ENCODE data around the gene KNCN.

KNCN gene

GRCh38 chr1:46513536-46513935 lies 37.9 kb downstream of the KNCN start:
- Histone ChIP-seq H3K4me1 (ENCODE audit: control insufficient read depth, low read length) (no peaks in the 10 kb centered on the region), H3K4me2 (ENCODE audit: low read length) (no peak overlapping the region), H4K20me1 (ENCODE audit: control insufficient read depth, insufficient read depth, low read depth, low read length) (no peaks in the 10 kb centered on the region; the same call in 1 of the 2 replicates), H3K27ac (ENCODE audit: low read depth, low read length) (no peak overlapping the region), H3K79me2 (ENCODE audit: control insufficient read depth, low read length) (no peaks in the 10 kb centered on the region), H3K27me3 (ENCODE audit: control insufficient read depth, low read length) (peaks cover 22% of the 10 kb centered on the region; the same call in 1 of the 2 replicates), H3F3A (ENCODE audit: control insufficient read depth, insufficient read depth) (no peaks in the 10 kb centered on the region), H3K9me3 (ENCODE audit: control insufficient read depth, insufficient read depth, low read length) (no peaks in the 10 kb centered on the region), H3K36me3 (ENCODE audit: control insufficient read depth, low read length) (no peaks in the 10 kb centered on the region), H3K4me3 (ENCODE audit: low read length) (no peak overlapping the region), H3K9me2 (replicated peaks; ENCODE audit: control insufficient read depth, low read length) (no peaks in the 10 kb centered on the region)
- no peak for TF ChIP-seq CTCF (IDR thresholded peaks at IDR 0.05; ENCODE audit: low read depth, low read length, poor library complexity, severe bottlenecking)
- TF ChIP-seq EZH2phosphoT487 (IDR thresholded peaks at IDR 0.05; ENCODE audit: borderline replicate concordance, low read length): no peak

GRCh38 chr1:46512792-46513190 lies 38.7 kb downstream of the KNCN start:
- Histone ChIP-seq H3K36me3 (ENCODE audit: control insufficient read depth, low read length) (no peaks in the 10 kb centered on the region), H3K27ac (ENCODE audit: low read depth, low read length) (no peak overlapping the region), H3K27me3 (ENCODE audit: control insufficient read depth, low read length) (peaks cover 19% of the 10 kb centered on the region; the same call in 1 of the 2 replicates)

GRCh38 chr1:46512135-46512791 lies 39.2 kb downstream of the KNCN start:
- Histone ChIP-seq H3K9me3 (ENCODE audit: control insufficient read depth, insufficient read depth, low read length) (no peaks in the 10 kb centered on the region), H3K79me2 (ENCODE audit: control insufficient read depth, low read length) (no peaks in the 10 kb centered on the region), H3K27me3 (ENCODE audit: control insufficient read depth, low read length) (peaks cover 19% of the 10 kb centered on the region; the same call in 1 of the 2 replicates), H3K4me3 (ENCODE audit: low read length) (no peak overlapping the region), H3K27ac (ENCODE audit: low read depth, low read length) (no peak overlapping the region), H3F3A (ENCODE audit: control insufficient read depth, insufficient read depth) (no peaks in the 10 kb centered on the region), H3K4me2 (ENCODE audit: low read length) (no peak overlapping the region), H3K9me2 (replicated peaks; ENCODE audit: control insufficient read depth, low read length) (no peaks in the 10 kb centered on the region), H3K36me3 (ENCODE audit: control insufficient read depth, low read length) (no peaks in the 10 kb centered on the region), H3K4me1 (ENCODE audit: control insufficient read depth, low read length) (no peaks in the 10 kb centered on the region), H4K20me1 (ENCODE audit: control insufficient read depth, insufficient read depth, low read depth, low read length) (no peaks in the 10 kb centered on the region; the same call in 1 of the 2 replicates)
- TF ChIP-seq EZH2phosphoT487 (IDR thresholded peaks at IDR 0.05; ENCODE audit: borderline replicate concordance, low read length) (no peak), CTCF (IDR thresholded peaks at IDR 0.05; ENCODE audit: low read depth, low read length, poor library complexity, severe bottlenecking) (no peak)

More at GRCh38 chr1:46512792-46513190, 38.7 kb downstream of the KNCN start:
- Histone ChIP-seq H3K4me3 (ENCODE audit: low read length) (no peak overlapping the region), H4K20me1 (ENCODE audit: control insufficient read depth, insufficient read depth, low read depth, low read length) (no peaks in the 10 kb centered on the region; the same call in 1 of the 2 replicates), H3F3A (ENCODE audit: control insufficient read depth, insufficient read depth) (no peaks in the 10 kb centered on the region), H3K4me2 (ENCODE audit: low read length) (no peak overlapping the region), H3K9me3 (ENCODE audit: control insufficient read depth, insufficient read depth, low read length) (no peaks in the 10 kb centered on the region), H3K4me1 (ENCODE audit: control insufficient read depth, low read length) (no peaks in the 10 kb centered on the region), H3K79me2 (ENCODE audit: control insufficient read depth, low read length) (no peaks in the 10 kb centered on the region), H3K9me2 (replicated peaks; ENCODE audit: control insufficient read depth, low read length) (no peaks in the 10 kb centered on the region)
- no peak for TF ChIP-seq EZH2phosphoT487 (IDR thresholded peaks at IDR 0.05; ENCODE audit: borderline replicate concordance, low read length)
- no peak for TF ChIP-seq CTCF (IDR thresholded peaks at IDR 0.05; ENCODE audit: low read depth, low read length, poor library complexity, severe bottlenecking)
